Neural cell (in vitro differentiated cells): Measurements from ENCODE around the gene PLCB1. TPM values are rescaled to one million over a fixed set of nuclear protein-coding genes. Genes with fewer than 3 reads are reported as not detected.

Experiments
- H2AFZ ChIP-seq: fragments of 200-600, 300-800 bp; sonication (generic), shearing (Covaris generic); 2 replicates; pipeline ENCODE4 v1.6.0; 2014; ENCODE audit warnings: low read depth, mild to moderate bottlenecking, antibody characterized with exemption, low read length, moderate library complexity
- H3F3A ChIP-seq: fragments of 200-600 bp; shearing (Covaris generic); 2 replicates; pipeline ENCODE4 v1.6.1; 2016; ENCODE audit warnings: mild to moderate bottlenecking, moderate library complexity, mixed read lengths, antibody characterized with exemption, low read length; ENCODE audit not compliant: insufficient read depth, poor library complexity, severe bottlenecking
- H3K27ac ChIP-seq: fragments of 200-600, 300-800 bp; sonication (generic), shearing (Covaris generic); 2 replicates; pipeline ENCODE4 v1.5.1; 2014; ENCODE audit warnings: mild to moderate bottlenecking, low read length, moderate library complexity
- H3K27me3 ChIP-seq: fragments of 300-800, 200-600 bp; sonication (generic), shearing (Covaris generic); 2 replicates; pipeline ENCODE4 v1.6.0; 2014; ENCODE audit warnings: mild to moderate bottlenecking, low read depth, low read length, moderate library complexity; ENCODE audit not compliant: insufficient read depth
- H3K36me3 ChIP-seq: fragments of 300-800, 200-600 bp; sonication (generic), shearing (Covaris generic); 2 replicates; pipeline ENCODE4 v1.5.1; 2014; ENCODE audit warnings: mild to moderate bottlenecking, antibody characterized with exemption, low read length, moderate library complexity; ENCODE audit not compliant: insufficient read depth
- H3K4me2 ChIP-seq: fragments of 300-800, 200-600 bp; sonication (generic), shearing (Covaris generic); 2 replicates; pipeline ENCODE4 v1.6.0; 2014; ENCODE audit warnings: mild to moderate bottlenecking, low read length
- H3K4me3 ChIP-seq: fragments of 300-800, 200-600 bp; sonication (generic), shearing (Covaris generic); 2 replicates; pipeline ENCODE4 v1.5.1; 2014; ENCODE audit warnings: mild to moderate bottlenecking, low read length, moderate library complexity
- H3K79me2 ChIP-seq: fragments of 200-600 bp; shearing (Covaris generic); replicated peaks from 2 replicates; pipeline ENCODE4 v1.6.0; 2014; ENCODE audit warnings: mild to moderate bottlenecking, low read length, moderate library complexity; ENCODE audit not compliant: insufficient read depth
- H3K9ac ChIP-seq: fragments of 300-800, 200-600 bp; sonication (generic), shearing (Covaris generic); 2 replicates; pipeline ENCODE4 v1.6.1; 2016; ENCODE audit warnings: mild to moderate bottlenecking, low read length, mixed read lengths
- H3K9me2 ChIP-seq: fragments of 200-600 bp; shearing (Covaris generic); 2 replicates; pipeline ENCODE4 v1.6.1; 2016; ENCODE audit warnings: mild to moderate bottlenecking, low read length, mixed read lengths; ENCODE audit not compliant: insufficient read depth
- H3K9me3 ChIP-seq: fragments of 200-600, 300-800 bp; sonication (generic), shearing (Covaris generic); 2 replicates; pipeline ENCODE4 v1.6.1; 2016; ENCODE audit warnings: mild to moderate bottlenecking, mixed run types, low read length, moderate library complexity, mixed read lengths
- H4K20me1 ChIP-seq: fragments of 200-600 bp; shearing (Covaris generic); 2 replicates; pipeline ENCODE4 v1.6.1; 2016; ENCODE audit warnings: mild to moderate bottlenecking, mixed run types; ENCODE audit not compliant: insufficient read depth
- CTCF ChIP-seq: fragments of 450-650 bp; IDR thresholded peaks from 2 replicates; pipeline ENCODE4 v1.5.1; 2014; ENCODE audit warnings: antibody characterized with exemption, mild to moderate bottlenecking, moderate library complexity; ENCODE audit not compliant: poor library complexity, severe bottlenecking
- EP300 ChIP-seq: fragments of 450-650 bp; conservative IDR thresholded peaks from 2 replicates; pipeline ENCODE4 v1.6.1; 2014; ENCODE audit warnings: antibody characterized with exemption, mild to moderate bottlenecking, moderate library complexity; ENCODE audit not compliant: poor library complexity, severe bottlenecking
- EZH2 ChIP-seq: fragments of 200-600, 300-800 bp; shearing (Covaris generic), sonication (generic); IDR thresholded peaks from 2 replicates; pipeline ENCODE4 v1.6.1; 2014; ENCODE audit warnings: antibody characterized with exemption, low read length, borderline replicate concordance, mild to moderate bottlenecking; ENCODE audit not compliant: insufficient read depth, poor library complexity, severe bottlenecking
- MXI1 ChIP-seq: fragments of 450-650 bp; conservative IDR thresholded peaks from 2 replicates; pipeline ENCODE4 v1.6.1; 2014; ENCODE audit warnings: antibody characterized with exemption, mild to moderate bottlenecking; ENCODE audit not compliant: poor library complexity, severe bottlenecking
- POLR2AphosphoS5 ChIP-seq: IDR thresholded peaks from 2 replicates; pipeline ENCODE4 v1.6.1; 2012
- RAD21 ChIP-seq: fragments of 450-650 bp; conservative IDR thresholded peaks from 2 replicates; pipeline ENCODE4 v1.6.1; 2014; ENCODE audit warnings: antibody characterized with exemption, mild to moderate bottlenecking, moderate library complexity
- SMC3 ChIP-seq: fragments of 450-650 bp; conservative IDR thresholded peaks from 2 replicates; pipeline ENCODE4 v1.6.1; 2014; ENCODE audit warnings: antibody characterized with exemption, mild to moderate bottlenecking, moderate library complexity; ENCODE audit not compliant: poor library complexity
- TAF1 ChIP-seq: IDR thresholded peaks from 2 replicates; pipeline ENCODE4 v1.6.1; 2012; ENCODE audit warnings: low read depth
- polyA plus RNA-seq: library from polyadenylated mRNA; depleted of rRNA; stranded (reverse); fragments of >200 nt; gene quantifications from 2 replicates; pipeline ENCODE4 v1.2.3, GENCODE V29; 2014
- TF ChIP-seq, protein P1 (sequence below): IDR thresholded peaks from 2 replicates; pipeline ENCODE4 v1.6.1; 2012; ENCODE audit warnings: borderline replicate concordance

The PLCB1 gene
- polyA plus RNA-seq, 1 donor from 2014 or later = 11.4 TPM

- no peaks in the 10 kb centered on the region for H3F3A ChIP-seq
- no peaks in the 10 kb centered on the region for H3K9me2 ChIP-seq
- no peaks in the 10 kb centered on the region for H3K9me3 ChIP-seq
- TF ChIP-seq POLR2AphosphoS5 (no peak), SMC3 (no peak), EP300 (no peak), CTCF (no peak), RAD21 (no peak), MXI1 (no peak), TAF1 (no peak), EZH2 (no peak)
- TF ChIP-seq, protein P1, sequence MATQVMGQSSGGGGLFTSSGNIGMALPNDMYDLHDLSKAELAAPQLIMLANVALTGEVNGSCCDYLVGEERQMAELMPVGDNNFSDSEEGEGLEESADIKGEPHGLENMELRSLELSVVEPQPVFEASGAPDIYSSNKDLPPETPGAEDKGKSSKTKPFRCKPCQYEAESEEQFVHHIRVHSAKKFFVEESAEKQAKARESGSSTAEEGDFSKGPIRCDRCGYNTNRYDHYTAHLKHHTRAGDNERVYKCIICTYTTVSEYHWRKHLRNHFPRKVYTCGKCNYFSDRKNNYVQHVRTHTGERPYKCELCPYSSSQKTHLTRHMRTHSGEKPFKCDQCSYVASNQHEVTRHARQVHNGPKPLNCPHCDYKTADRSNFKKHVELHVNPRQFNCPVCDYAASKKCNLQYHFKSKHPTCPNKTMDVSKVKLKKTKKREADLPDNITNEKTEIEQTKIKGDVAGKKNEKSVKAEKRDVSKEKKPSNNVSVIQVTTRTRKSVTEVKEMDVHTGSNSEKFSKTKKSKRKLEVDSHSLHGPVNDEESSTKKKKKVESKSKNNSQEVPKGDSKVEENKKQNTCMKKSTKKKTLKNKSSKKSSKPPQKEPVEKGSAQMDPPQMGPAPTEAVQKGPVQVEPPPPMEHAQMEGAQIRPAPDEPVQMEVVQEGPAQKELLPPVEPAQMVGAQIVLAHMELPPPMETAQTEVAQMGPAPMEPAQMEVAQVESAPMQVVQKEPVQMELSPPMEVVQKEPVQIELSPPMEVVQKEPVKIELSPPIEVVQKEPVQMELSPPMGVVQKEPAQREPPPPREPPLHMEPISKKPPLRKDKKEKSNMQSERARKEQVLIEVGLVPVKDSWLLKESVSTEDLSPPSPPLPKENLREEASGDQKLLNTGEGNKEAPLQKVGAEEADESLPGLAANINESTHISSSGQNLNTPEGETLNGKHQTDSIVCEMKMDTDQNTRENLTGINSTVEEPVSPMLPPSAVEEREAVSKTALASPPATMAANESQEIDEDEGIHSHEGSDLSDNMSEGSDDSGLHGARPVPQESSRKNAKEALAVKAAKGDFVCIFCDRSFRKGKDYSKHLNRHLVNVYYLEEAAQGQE = no peak
- H3K27ac ChIP-seq = no peak overlapping the region
- H3K9ac ChIP-seq = no peak overlapping the region
- H3K27me3 ChIP-seq = no peaks in the 10 kb centered on the region
- H4K20me1 ChIP-seq = no peaks in the 10 kb centered on the region
- H3K79me2 ChIP-seq = no peaks in the 10 kb centered on the region
- H2AFZ ChIP-seq = no peak overlapping the region
- H3K4me3 ChIP-seq = no peak overlapping the region
- H3K36me3 ChIP-seq = no peaks in the 10 kb centered on the region
- no peak overlapping the region for H3K4me2 ChIP-seq
Observed at GRCh38 chr20:8221887-8222419, 89.9 kb downstream of the PLCB1 start.

DNA sequence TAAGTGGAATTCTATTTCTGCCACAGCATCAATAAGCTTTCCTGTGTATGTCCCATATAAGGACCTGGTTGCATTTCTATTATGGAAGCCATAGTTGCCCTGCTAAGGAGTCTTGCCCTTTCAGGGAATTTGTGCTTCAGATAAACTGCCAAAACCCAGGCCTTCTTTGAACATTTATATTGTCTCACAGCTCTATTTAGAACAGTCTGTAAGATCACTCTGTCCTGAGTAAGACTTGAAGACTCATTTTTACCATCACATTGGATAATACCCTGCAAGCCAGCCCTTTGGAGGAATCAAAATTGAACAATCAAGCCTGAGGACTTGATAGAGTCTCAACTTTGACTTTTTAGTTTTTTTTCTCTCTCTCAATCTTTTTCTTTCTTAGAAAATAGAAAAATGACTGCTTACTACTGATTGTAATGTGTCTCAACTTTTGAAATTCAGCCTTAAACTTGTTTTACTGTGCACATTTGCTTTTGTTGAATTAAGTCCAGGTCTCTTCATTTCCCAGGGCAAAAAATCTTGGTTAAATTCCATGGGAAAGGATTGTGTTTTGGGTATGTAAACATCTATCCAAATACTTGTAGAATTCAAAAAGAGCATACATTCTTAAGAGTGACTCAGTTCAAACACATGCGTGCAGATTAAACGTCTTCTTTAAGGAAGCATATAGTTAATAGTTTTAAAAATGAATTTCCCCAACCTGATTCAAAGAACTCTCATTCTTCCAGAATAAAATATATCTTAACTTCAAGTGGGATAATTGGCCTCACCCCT is 91.2 kb downstream of the PLCB1 start:
- Histone ChIP-seq H3F3A (no peaks in the 10 kb centered on the region), H3K79me2 (no peaks in the 10 kb centered on the region), H3K9me2 (no peaks in the 10 kb centered on the region), H3K36me3 (no peaks in the 10 kb centered on the region), H3K4me3 (no peak overlapping the region), H3K9me3 (no peaks in the 10 kb centered on the region), H3K9ac (no peak overlapping the region), H2AFZ (no peak overlapping the region), H3K4me2 (no peak overlapping the region), H3K27me3 (no peaks in the 10 kb centered on the region), H4K20me1 (no peaks in the 10 kb centered on the region), H3K27ac (no peak overlapping the region)
- TF ChIP-seq TAF1 (no peak), RAD21 (no peak), SMC3 (no peak), MXI1 (no peak), POLR2AphosphoS5 (no peak), CTCF (no peak), EZH2 (no peak), EP300 (no peak)
- TF ChIP-seq, protein P1 = no peak
